IPS DF 6.9 (cell line): Measurements from ENCODE around the gene C3AR1.
"Not testable (repeated sequence)": the region's sequence is repeated elsewhere in the genome, so short reads cannot be mapped to it uniquely, and the experiment has no call there.

Source experiments
- DNase-seq: peaks from one replicate; pipeline ENCODE4 v3.0.0-alpha.2; 2013; ENCODE audit warnings: low read depth, low spot score
- H3K27ac ChIP-seq: one replicate; pipeline ENCODE4 v1.5.1; 2013; ENCODE audit warnings: low read length, control low read depth
- H3K27me3 ChIP-seq: 2 replicates; pipeline ENCODE4 v1.6.1; 2013; ENCODE audit warnings: mild to moderate bottlenecking, low read length; ENCODE audit not compliant: control insufficient read depth, insufficient read depth
- H3K36me3 ChIP-seq: 2 replicates; pipeline ENCODE4 v1.6.1; 2013; ENCODE audit warnings: low read length; ENCODE audit not compliant: control insufficient read depth, insufficient read depth
- H3K4me1 ChIP-seq: 2 replicates; pipeline ENCODE4 v1.6.1; 2013; ENCODE audit warnings: low read length; ENCODE audit not compliant: control insufficient read depth, insufficient read depth
- H3K4me3 ChIP-seq: 2 replicates; pipeline ENCODE4 v1.5.1; 2013; ENCODE audit warnings: mild to moderate bottlenecking, low read length
- H3K9me3 ChIP-seq: 2 replicates; pipeline ENCODE4 v1.6.1; 2013; ENCODE audit warnings: low read length, inconsistent platforms; ENCODE audit not compliant: control insufficient read depth, insufficient read depth
- WGBS: extraction: QIAGEN DNeasy Blood & Tissue Kit; methylation state at CpG from one replicate; pipeline ENCODE4 v1.1.7; 2013; ENCODE audit warnings: mixed read lengths, missing lambda C conversion rate; ENCODE audit not compliant: insufficient read length, insufficient coverage; 5-methylcytosine and 5-hydroxymethylcytosine counted together

The C3AR1 gene

DNA sequence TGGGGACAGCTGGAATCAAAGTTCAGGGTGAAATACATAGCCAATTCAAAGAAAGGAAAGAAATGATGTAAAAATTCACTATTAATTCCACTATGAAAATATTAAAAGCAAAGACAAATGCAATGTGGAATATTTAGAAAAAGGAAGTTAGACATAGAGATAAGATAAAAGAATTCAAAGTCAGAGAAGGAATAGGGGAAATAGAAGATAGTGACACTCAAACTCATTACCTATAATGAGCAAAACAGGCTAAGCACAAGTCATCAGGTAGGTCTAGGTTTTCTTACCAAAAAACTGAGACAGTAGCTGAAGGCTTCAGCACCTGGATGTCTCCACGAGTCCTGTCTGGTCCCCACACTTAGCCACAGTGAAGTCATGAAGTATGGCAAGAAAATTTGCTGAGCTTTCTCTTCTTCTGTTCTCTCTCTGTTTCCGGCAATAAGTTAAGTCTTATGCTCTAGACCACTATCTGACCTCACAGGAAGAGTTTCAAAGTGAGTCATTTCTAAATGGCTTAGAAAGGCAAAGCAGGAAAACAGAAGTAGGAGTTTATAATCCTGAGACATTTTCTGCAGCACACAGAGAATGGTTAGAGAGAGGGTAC, at the start of gene C3AR1:
Gene C3AR1, minus strand, starts transcription at position 369 of the 604 bp plus-strand sequence. CDS start 6,174 bp downstream, outside the sequence.
- Histone ChIP-seq H3K4me1 (no peaks in the 10 kb centered on the region), H3K36me3 (no peaks in the 10 kb centered on the region), H3K27ac (no peak within 1 kb of the TSS), H3K9me3 (no peaks in the 10 kb centered on the region), H3K4me3 (no peak within 1 kb of the TSS), H3K27me3 (no peaks in the 10 kb centered on the region)
- WGBS, result no CpG with 5 or more reads among the region's 2 CpGs
- DNase-seq, result no peak

DNA sequence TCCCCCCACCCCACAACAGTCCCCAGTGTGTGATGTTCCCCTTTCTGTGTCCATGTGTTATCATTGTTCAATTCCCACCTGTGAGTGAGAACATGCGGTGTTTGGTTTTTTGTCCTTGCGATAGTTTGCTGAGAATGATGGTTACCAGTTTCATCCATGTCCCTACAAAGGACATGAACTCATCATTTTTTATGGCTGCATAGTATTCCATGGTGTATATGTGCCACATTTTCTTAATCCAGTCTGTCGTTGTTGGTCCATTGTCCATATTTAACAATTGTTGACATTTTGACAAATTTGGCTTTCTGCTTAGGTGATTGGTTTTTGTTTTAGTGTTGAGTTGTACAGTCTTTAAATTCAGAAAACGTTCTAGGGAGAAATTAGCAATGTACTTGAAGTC, 47.0 kb upstream of the C3AR1 start:
- no CpG with 5 or more reads among the region's 4 CpGs for WGBS
- H3K36me3 ChIP-seq, H3K27ac ChIP-seq, H3K27me3 ChIP-seq, H3K4me1 ChIP-seq, H3K9me3 ChIP-seq, H3K4me3 ChIP-seq, DNase-seq: not testable (repeated sequence)

DNA sequence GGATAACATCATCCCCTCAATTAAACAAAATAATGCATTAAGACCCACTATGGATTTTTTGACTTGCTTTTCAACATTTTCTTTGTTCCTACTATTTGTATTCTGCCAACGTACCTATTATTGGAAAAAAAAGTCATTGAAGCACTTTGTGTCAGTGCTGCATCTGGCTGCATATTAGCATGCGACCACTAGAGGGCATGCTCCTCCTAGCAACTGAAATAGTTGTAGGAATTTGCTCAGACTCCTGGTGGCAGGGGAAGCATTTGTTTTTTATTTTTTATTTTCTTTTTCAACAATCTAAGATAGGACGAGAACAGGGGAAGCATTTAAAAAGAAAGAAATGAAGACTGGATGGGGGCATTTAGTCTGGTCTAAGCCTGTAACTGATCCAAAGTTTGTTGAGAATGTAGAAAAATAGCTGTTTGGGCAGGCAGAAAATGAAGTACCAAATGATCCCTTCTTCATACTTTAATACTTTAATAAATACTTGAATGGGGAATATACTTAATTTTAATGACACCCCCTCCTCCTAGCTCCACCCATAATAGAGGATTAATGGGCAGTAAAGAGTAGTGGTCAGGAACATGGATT, 42.7 kb upstream of the C3AR1 start:
- DNase-seq, result peak; percentile 58
- H3K27ac ChIP-seq, result no peak overlapping the region
- no peaks in the 10 kb centered on the region for H3K9me3 ChIP-seq
- no peaks in the 10 kb centered on the region for H3K4me1 ChIP-seq
- H3K27me3 ChIP-seq, result no peaks in the 10 kb centered on the region
- H3K4me3 ChIP-seq, result no peak overlapping the region
- H3K36me3 ChIP-seq, result no peaks in the 10 kb centered on the region
- no CpG with 5 or more reads among the region's 3 CpGs for WGBS

DNA sequence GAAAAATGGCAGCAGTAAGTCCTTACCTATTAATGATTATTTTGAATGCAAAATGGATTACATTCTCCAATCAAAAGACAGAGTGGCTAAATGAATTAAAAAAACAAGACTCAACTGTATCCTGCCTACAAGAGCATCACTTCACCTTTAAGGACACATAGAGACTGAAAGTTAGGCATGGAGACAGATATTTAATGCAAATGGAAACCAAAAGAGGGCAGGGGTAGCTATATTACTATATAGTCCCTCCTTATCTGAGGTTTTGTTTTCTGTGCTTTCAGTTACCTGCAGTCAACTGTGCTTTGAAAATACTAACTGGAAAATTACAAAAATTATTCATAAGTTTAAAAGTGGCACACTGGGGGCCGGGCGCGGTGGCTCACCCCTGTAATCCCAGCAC, 33.1 kb upstream of the C3AR1 start:
- H3K9me3 ChIP-seq, result no peaks in the 10 kb centered on the region
- no peak for DNase-seq
- H3K4me1 ChIP-seq, result no peaks in the 10 kb centered on the region
- H3K36me3 ChIP-seq, result peaks cover 13% of the 10 kb centered on the region
- no peak overlapping the region for H3K4me3 ChIP-seq
- H3K27me3 ChIP-seq, result no peaks in the 10 kb centered on the region
- H3K27ac ChIP-seq, result no peak overlapping the region
- WGBS, result no CpG with 5 or more reads among the region's 3 CpGs

DNA sequence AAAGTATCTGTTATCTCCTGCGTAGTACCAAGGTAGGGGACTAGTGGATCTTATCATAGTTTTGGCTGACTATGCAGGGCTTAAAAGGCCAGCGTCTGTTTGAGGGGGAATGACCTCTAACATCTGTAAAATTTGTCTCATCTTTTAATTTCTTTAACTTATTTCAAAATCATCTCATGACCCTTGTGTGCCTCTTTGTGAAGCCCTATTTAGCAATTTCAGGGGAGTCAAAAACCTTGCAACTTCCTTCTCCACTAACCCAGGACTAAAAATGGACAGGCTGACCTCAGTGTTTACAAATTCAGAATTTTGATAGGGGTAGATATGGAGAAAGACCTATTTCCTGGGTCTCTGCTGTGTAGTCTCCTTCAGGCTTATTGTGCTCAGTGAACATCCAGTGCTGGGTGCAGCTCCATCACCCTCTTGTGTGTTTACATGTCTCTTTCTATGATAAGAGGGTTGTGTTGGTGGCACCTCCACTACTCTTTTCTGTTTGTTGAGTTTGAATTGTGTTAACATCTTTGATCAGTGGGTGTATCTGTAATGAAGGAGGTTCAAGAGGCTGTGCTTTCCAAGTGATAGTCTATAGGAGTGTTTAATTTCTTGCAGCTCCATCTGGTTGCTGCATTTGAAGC, 30.2 kb upstream of the C3AR1 start:
- H3K27me3 ChIP-seq, result no peaks in the 10 kb centered on the region
- no peak overlapping the region for H3K4me3 ChIP-seq
- H3K9me3 ChIP-seq, result no peaks in the 10 kb centered on the region
- peaks cover 22% of the 10 kb centered on the region for H3K36me3 ChIP-seq
- H3K4me1 ChIP-seq, result no peaks in the 10 kb centered on the region
- no peak overlapping the region for H3K27ac ChIP-seq
- no peak for DNase-seq
- WGBS, result no CpG with 5 or more reads among the region's 2 CpGs

GRCh38 chr12:8093291-8093690, 27.1 kb upstream of the C3AR1 start:
- no peaks in the 10 kb centered on the region for H3K4me1 ChIP-seq
- H3K9me3 ChIP-seq, result no peaks in the 10 kb centered on the region
- H3K36me3 ChIP-seq, result peaks cover 22% of the 10 kb centered on the region
- WGBS, result no CpG with 5 or more reads among the region's 3 CpGs
- H3K4me3 ChIP-seq, result no peak overlapping the region
- no peak for DNase-seq
- no peak overlapping the region for H3K27ac ChIP-seq
- H3K27me3 ChIP-seq, result no peaks in the 10 kb centered on the region

DNA sequence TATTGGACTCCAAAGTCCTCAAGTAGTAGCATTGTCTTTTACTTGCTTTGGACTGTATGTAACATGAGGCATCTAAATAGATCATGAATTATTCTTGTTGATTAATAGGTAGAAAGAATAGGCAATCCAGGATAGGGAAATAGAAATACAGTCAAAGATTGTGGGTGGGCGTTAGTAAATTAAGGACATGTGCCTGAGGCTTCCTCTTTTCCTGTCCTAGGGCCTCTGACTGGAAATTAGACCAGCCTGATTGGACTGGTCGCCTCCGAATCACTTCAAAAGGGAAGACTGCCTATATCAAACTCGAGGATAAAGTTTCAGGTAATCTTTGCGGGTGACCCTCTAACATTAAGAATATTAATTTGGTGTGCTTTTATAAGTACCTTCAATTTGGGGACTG, 23.6 kb upstream of the C3AR1 start:
- no peak overlapping the region for H3K4me3 ChIP-seq
- no peaks in the 10 kb centered on the region for H3K4me1 ChIP-seq
- H3K9me3 ChIP-seq, result no peaks in the 10 kb centered on the region
- DNase-seq, result no peak
- H3K27me3 ChIP-seq, result no peaks in the 10 kb centered on the region
- H3K27ac ChIP-seq, result no peak overlapping the region
- whole genome bisulfite sequencing, result 100% methylated on average over 1 of the region's 5 CpGs
- H3K36me3 ChIP-seq, result peaks cover 14% of the 10 kb centered on the region

DNA sequence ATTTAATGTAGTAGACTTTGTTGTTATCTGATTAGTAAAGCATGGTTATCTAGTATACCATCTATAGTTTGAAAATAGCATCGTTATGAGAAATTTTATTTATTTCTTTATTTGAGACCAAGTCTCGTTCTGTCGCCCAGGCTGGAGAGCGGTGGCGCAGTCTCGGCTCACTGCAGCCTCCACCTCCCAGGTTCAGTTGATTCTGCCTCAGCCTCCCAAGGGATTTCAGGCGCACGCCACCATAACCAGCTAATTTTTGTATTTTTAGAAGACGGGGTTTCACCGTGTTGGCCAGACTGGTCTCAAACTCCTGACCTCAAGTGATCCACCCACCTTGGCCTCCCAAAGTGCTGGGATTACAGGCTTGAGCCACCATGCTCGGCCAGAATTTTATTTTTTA, 23.1 kb upstream of the C3AR1 start:
- WGBS, result no CpG with 5 or more reads among the region's 11 CpGs
- not testable (repeated sequence) for H3K9me3 ChIP-seq, H3K4me1 ChIP-seq, H3K4me3 ChIP-seq, H3K27me3 ChIP-seq, H3K36me3 ChIP-seq, DNase-seq, H3K27ac ChIP-seq

DNA sequence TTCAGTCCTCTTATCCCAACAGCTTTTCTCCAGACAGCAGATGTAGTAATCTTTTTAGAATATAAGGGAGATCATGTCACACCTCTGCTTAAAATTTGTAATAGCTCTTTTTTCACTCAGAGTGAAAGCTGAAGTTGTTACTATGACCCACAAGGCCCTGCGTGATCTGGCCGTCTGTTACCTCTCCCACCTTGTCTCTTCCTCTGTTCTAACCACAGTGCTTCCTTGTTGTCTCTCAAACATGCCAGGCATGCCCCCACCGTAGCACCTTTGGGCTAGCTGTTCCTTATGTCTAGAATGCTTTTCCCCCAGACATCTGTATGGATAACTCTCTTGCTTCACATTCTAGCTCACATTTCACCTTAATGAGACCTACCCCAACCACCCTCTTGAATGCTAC, 22.4 kb upstream of the C3AR1 start:
- Histone ChIP-seq H3K9me3 (no peaks in the 10 kb centered on the region), H3K4me1 (no peaks in the 10 kb centered on the region), H3K27ac (no peak overlapping the region), H3K4me3 (no peak overlapping the region), H3K36me3 (peaks cover 10% of the 10 kb centered on the region; the same call in 1 of the 2 replicates), H3K27me3 (no peaks in the 10 kb centered on the region)
- WGBS, result no CpG with 5 or more reads among the region's 3 CpGs
- no peak for DNase-seq

DNA sequence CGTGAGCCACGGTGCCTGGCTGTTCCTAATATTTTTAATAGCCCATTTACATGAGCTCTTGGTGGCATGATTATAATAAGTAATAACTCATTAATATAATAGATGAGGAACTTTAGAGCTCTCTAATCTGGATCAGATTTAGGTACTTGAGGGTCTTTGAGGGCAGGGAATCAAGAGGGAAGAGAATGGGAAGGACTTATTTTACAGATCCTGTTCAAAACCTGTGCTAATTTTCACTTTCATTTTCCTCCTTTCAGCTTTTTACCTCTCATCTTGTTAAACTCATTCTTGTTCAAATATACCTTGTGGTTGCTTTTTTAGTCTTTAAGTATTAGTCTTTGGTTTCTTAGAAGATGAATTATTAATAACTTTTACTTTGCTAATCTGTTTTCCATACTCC, 21.5 kb upstream of the C3AR1 start:
- H3K27me3 ChIP-seq, result no peaks in the 10 kb centered on the region
- no peak overlapping the region for H3K4me3 ChIP-seq
- no peak for DNase-seq
- H3K9me3 ChIP-seq, result no peaks in the 10 kb centered on the region
- WGBS, result no CpG with 5 or more reads among the region's 2 CpGs
- H3K36me3 ChIP-seq, result peaks cover 4% of the 10 kb centered on the region; the same call in 1 of the 2 replicates
- no peak overlapping the region for H3K27ac ChIP-seq
- H3K4me1 ChIP-seq, result no peaks in the 10 kb centered on the region

DNA sequence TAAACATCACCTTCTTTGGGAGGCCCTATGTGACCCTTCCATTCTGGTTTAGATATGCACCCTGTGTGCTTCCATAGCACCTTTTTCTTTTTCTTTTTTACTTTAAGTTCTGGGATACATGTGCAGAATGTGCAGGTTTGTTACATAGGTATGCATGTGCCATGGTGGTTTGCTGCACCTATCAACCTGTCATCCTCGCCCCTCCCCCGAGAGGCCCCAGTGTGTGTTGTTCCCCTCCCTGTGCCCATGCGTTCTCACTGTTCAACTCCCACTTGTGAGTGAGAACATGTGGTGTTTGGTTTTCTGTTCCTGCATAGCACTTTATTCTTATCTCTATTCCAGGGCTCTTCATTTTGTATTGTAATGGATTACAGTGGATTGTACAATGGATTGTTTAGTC, 18.2 kb upstream of the C3AR1 start:
- H3K27ac ChIP-seq, H3K4me3 ChIP-seq, H3K36me3 ChIP-seq, H3K9me3 ChIP-seq, DNase-seq, H3K4me1 ChIP-seq, H3K27me3 ChIP-seq: not testable (repeated sequence)
- WGBS, result no CpG with 5 or more reads among the region's 3 CpGs
